Measurements from ENCODE around the gene RGP1. TPM values are rescaled to one million over a fixed set of nuclear protein-coding genes. Genes with fewer than 3 reads are reported as not detected.
A peak's percentile ranks its signal among the peaks of the same experiment; 100 is the strongest.

Gene RGP1
- total and polyA plus RNA-seq, 4 donors: 11.0 to 32.4 (median 21.5) TPM

GRCh38 chr9:35766997-35767396 lies 17.9 kb downstream of the RGP1 start:
- H3K9me3 ChIP-seq (ENCODE audit: control insufficient read depth, low read length): no peaks in the 10 kb centered on the region
- no peak for DNase-seq
- intact Hi-C loops (cut with DNase I): no loop called here
- H3K27me3 ChIP-seq (ENCODE audit: control insufficient read depth in 1 of 2, insufficient read depth in 2 of 2, low read length in 1 of 2): no peaks in the 10 kb centered on the region
- H3K36me3 ChIP-seq (ENCODE audit: control insufficient read depth in 1 of 2, insufficient read depth in 2 of 2, low read length in 1 of 2): no peaks in the 10 kb centered on the region
- H3K4me1 ChIP-seq (ENCODE audit: control insufficient read depth in 1 of 2, insufficient read depth in 2 of 2, low read length in 2 of 2): peaks cover 0 to 1% of the 10 kb centered on the region in 2 donors
- ATAC-seq (ENCODE audit: low FRiP score): no peak
- H3K4me3 ChIP-seq (ENCODE audit: low read length in 2 of 2): no peak overlapping the region
- H3K27ac ChIP-seq (ENCODE audit: low read depth in 1 of 2, low read length in 2 of 2): no peak overlapping the region
- WGBS, 2 donors: 84 to 91% methylated on average over 2 of the region's 2 CpGs

- no peaks in the 10 kb centered on the region for H3K27me3 ChIP-seq (ENCODE audit: control insufficient read depth in 1 of 2, insufficient read depth in 2 of 2, low read length in 1 of 2)
Observed at GRCh38 chr9:35767458-35767857, 18.4 kb downstream of the RGP1 start.

GRCh38 chr9:35769763-35770162 lies 20.7 kb downstream of the RGP1 start:
- no peaks in the 10 kb centered on the region for H3K36me3 ChIP-seq (ENCODE audit: control insufficient read depth in 1 of 2, insufficient read depth in 2 of 2, low read length in 1 of 2)
- intact Hi-C loops (cut with DNase I): no loop called here
- H3K4me3 ChIP-seq (ENCODE audit: low read length in 2 of 2): no peak overlapping the region
- 97 to 98% methylated on average over 1 of the region's 1 CpG for WGBS, 2 donors
- no peaks in the 10 kb centered on the region for H3K9me3 ChIP-seq (ENCODE audit: control insufficient read depth, low read length)
- no peak for ATAC-seq (ENCODE audit: low FRiP score)
- peaks cover 0 to 1% of the 10 kb centered on the region in 2 donors for H3K4me1 ChIP-seq (ENCODE audit: control insufficient read depth in 1 of 2, insufficient read depth in 2 of 2, low read length in 2 of 2)
- H3K27ac ChIP-seq (ENCODE audit: low read depth in 1 of 2, low read length in 2 of 2): no peak overlapping the region
- no peaks in the 10 kb centered on the region for H3K27me3 ChIP-seq (ENCODE audit: control insufficient read depth in 1 of 2, insufficient read depth in 2 of 2, low read length in 1 of 2)
- DNase-seq: no peak

More at GRCh38 chr9:35767458-35767857, 18.4 kb downstream of the RGP1 start:
- no peak overlapping the region for H3K27ac ChIP-seq (ENCODE audit: low read depth in 1 of 2, low read length in 2 of 2)
- WGBS, 2 donors: 90 to 92% methylated on average over 1 of the region's 1 CpG
- no peak for ATAC-seq (ENCODE audit: low FRiP score)
- H3K36me3 ChIP-seq (ENCODE audit: control insufficient read depth in 1 of 2, insufficient read depth in 2 of 2, low read length in 1 of 2): no peaks in the 10 kb centered on the region
- no peak overlapping the region for H3K4me3 ChIP-seq (ENCODE audit: low read length in 2 of 2)
- H3K4me1 ChIP-seq (ENCODE audit: control insufficient read depth in 1 of 2, insufficient read depth in 2 of 2, low read length in 2 of 2): peaks cover 0 to 1% of the 10 kb centered on the region in 2 donors
- H3K9me3 ChIP-seq (ENCODE audit: control insufficient read depth, low read length): no peaks in the 10 kb centered on the region
- intact Hi-C loops (cut with DNase I): no loop called here
- DNase-seq: no peak

GRCh38 chr9:35771075-35771433 lies 22.0 kb downstream of the RGP1 start:
- Histone ChIP-seq H3K27ac (ENCODE audit: low read depth in 1 of 2, low read length in 2 of 2) (peak overlapping the region in 1 of 2 donors; percentile 40), H3K36me3 (ENCODE audit: control insufficient read depth in 1 of 2, insufficient read depth in 2 of 2, low read length in 1 of 2) (no peaks in the 10 kb centered on the region), H3K27me3 (ENCODE audit: control insufficient read depth in 1 of 2, insufficient read depth in 2 of 2, low read length in 1 of 2) (no peaks in the 10 kb centered on the region), H3K4me3 (ENCODE audit: low read length in 2 of 2) (no peak overlapping the region), H3K4me1 (ENCODE audit: control insufficient read depth in 1 of 2, insufficient read depth in 2 of 2, low read length in 2 of 2) (peaks cover 0 to 1% of the 10 kb centered on the region in 2 donors), H3K9me3 (ENCODE audit: control insufficient read depth, low read length) (no peaks in the 10 kb centered on the region)
- no peak for DNase-seq
- WGBS, 2 donors: 2 to 4% methylated on average over 4 of the region's 4 CpGs
- peak; percentile 66 for ATAC-seq (ENCODE audit: low FRiP score)
- intact Hi-C loops (cut with DNase I): no loop called here

DNA sequence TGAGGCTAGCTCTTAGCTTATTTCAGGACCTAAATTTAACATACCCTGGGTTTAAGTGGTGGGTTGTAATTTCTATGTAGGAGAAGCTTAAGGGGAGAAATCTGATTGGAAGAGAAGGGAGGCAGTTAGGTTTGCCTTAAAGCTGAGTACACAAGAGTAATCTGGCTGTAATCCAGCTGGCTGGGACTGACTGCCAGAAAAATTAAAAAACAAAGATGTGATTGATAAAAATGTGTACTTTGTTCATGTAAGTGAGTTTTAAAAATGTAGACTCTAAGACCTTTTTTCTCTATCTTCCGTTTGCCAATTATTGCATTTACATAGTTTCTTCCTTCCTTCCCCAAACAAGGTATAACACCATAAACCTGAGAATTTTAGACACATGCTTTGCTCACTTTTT lies 22.4 kb downstream of the RGP1 start:
- Histone ChIP-seq H3K4me3 (ENCODE audit: low read length in 2 of 2) (no peak overlapping the region), H3K27ac (ENCODE audit: low read depth in 1 of 2, low read length in 2 of 2) (no peak overlapping the region), H3K9me3 (ENCODE audit: control insufficient read depth, low read length) (no peaks in the 10 kb centered on the region), H3K36me3 (ENCODE audit: control insufficient read depth in 1 of 2, insufficient read depth in 2 of 2, low read length in 1 of 2) (no peaks in the 10 kb centered on the region), H3K27me3 (ENCODE audit: control insufficient read depth in 1 of 2, insufficient read depth in 2 of 2, low read length in 1 of 2) (no peaks in the 10 kb centered on the region), H3K4me1 (ENCODE audit: control insufficient read depth in 1 of 2, insufficient read depth in 2 of 2, low read length in 2 of 2) (peaks cover 0 to 1% of the 10 kb centered on the region in 2 donors)
- 4 to 8% methylated on average over 1 of the region's 1 CpG for WGBS, 2 donors
- intact Hi-C loops (cut with DNase I): no loop called here
- no peak for DNase-seq
- peak; percentile 44 for ATAC-seq (ENCODE audit: low FRiP score)

DNA sequence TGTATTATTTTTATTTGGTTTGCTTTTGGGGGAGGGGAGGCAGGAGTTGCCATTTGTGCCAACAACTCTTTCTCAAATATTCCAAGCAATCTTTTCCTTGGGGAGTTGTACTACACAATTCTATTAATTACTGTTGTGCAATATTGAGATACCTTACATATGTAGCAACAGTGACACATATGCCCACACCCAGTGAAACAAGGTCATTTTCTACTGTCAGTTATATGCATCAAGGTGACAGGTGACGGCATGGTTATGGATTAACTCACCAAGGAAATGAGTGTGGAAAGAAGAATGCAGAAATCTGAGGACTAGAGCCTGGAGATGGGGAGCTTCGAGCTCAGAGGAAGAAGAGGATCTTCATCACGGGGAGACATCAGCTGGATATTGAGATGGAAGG lies 22.9 kb downstream of the RGP1 start:
- Histone ChIP-seq H3K9me3 (ENCODE audit: control insufficient read depth, low read length) (no peaks in the 10 kb centered on the region), H3K27ac (ENCODE audit: low read depth in 1 of 2, low read length in 2 of 2) (no peak overlapping the region), H3K4me3 (ENCODE audit: low read length in 2 of 2) (no peak overlapping the region), H3K4me1 (ENCODE audit: control insufficient read depth in 1 of 2, insufficient read depth in 2 of 2, low read length in 2 of 2) (peaks cover 0 to 1% of the 10 kb centered on the region in 2 donors), H3K27me3 (ENCODE audit: control insufficient read depth in 1 of 2, insufficient read depth in 2 of 2, low read length in 1 of 2) (no peaks in the 10 kb centered on the region), H3K36me3 (ENCODE audit: control insufficient read depth in 1 of 2, insufficient read depth in 2 of 2, low read length in 1 of 2) (no peaks in the 10 kb centered on the region)
- no peak for DNase-seq
- no peak for ATAC-seq (ENCODE audit: low FRiP score)
- WGBS, 2 donors: 85 to 87% methylated on average over 3 of the region's 3 CpGs
- intact Hi-C loops (cut with DNase I): no loop called here

GRCh38 chr9:35774907-35775635 lies 26.0 kb downstream of the RGP1 start:
- H3K9me3 ChIP-seq (ENCODE audit: control insufficient read depth, low read length): no peaks in the 10 kb centered on the region
- DNase-seq (peak in 1 of 2 donors; percentile 54), ATAC-seq (ENCODE audit: low FRiP score) (peak; percentile 44)
- 74 to 75% methylated on average over 7 of the region's 7 CpGs for WGBS, 2 donors
- no peaks in the 10 kb centered on the region for H3K36me3 ChIP-seq (ENCODE audit: control insufficient read depth in 1 of 2, insufficient read depth in 2 of 2, low read length in 1 of 2)
- no peaks in the 10 kb centered on the region for H3K27me3 ChIP-seq (ENCODE audit: control insufficient read depth in 1 of 2, insufficient read depth in 2 of 2, low read length in 1 of 2)
- intact Hi-C loops (cut with DNase I): no loop called here
- no peak overlapping the region for H3K27ac ChIP-seq (ENCODE audit: low read depth in 1 of 2, low read length in 2 of 2)
- no peak overlapping the region for H3K4me3 ChIP-seq (ENCODE audit: low read length in 2 of 2)
- peaks cover 0 to 1% of the 10 kb centered on the region in 2 donors for H3K4me1 ChIP-seq (ENCODE audit: control insufficient read depth in 1 of 2, insufficient read depth in 2 of 2, low read length in 2 of 2)

- 81 to 85% methylated on average over 4 of the region's 4 CpGs for WGBS, 2 donors
- Histone ChIP-seq H3K4me3 (ENCODE audit: low read length in 2 of 2) (no peak overlapping the region), H3K4me1 (ENCODE audit: control insufficient read depth in 1 of 2, insufficient read depth in 2 of 2, low read length in 2 of 2) (no peaks in the 10 kb centered on the region), H3K27me3 (ENCODE audit: control insufficient read depth in 1 of 2, insufficient read depth in 2 of 2, low read length in 1 of 2) (no peaks in the 10 kb centered on the region), H3K36me3 (ENCODE audit: control insufficient read depth in 1 of 2, insufficient read depth in 2 of 2, low read length in 1 of 2) (no peaks in the 10 kb centered on the region), H3K9me3 (ENCODE audit: control insufficient read depth, low read length) (no peaks in the 10 kb centered on the region), H3K27ac (ENCODE audit: low read depth in 1 of 2, low read length in 2 of 2) (no peak overlapping the region)
- no peak for ATAC-seq (ENCODE audit: low FRiP score)
- DNase-seq: no peak
- intact Hi-C loops (cut with DNase I): no loop called here
Observed at GRCh38 chr9:35776018-35776417, 26.9 kb downstream of the RGP1 start.

DNA sequence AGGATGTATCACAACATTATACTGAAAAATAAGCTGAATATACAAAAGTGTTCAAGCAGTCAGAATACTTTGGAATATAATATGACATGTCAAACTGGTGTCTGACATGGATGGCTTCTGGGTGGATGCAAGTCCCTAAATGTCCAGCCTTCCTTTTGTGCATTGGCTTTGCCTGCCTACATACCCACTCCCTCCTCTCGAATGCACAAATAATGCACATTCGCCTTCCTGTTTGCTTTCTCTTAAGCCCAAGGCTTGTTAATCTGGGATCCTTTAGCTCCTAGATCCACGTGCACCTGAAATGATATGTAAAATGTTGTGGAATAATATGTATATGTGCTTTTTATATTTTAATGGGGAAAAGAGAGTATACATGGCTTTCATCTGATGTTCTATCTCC lies 29.4 kb downstream of the RGP1 start:
- WGBS, 2 donors: 87 to 94% methylated on average over 3 of the region's 3 CpGs
- Histone ChIP-seq H3K27me3 (ENCODE audit: control insufficient read depth in 1 of 2, insufficient read depth in 2 of 2, low read length in 1 of 2) (no peaks in the 10 kb centered on the region), H3K27ac (ENCODE audit: low read depth in 1 of 2, low read length in 2 of 2) (no peak overlapping the region), H3K9me3 (ENCODE audit: control insufficient read depth, low read length) (no peaks in the 10 kb centered on the region), H3K4me1 (ENCODE audit: control insufficient read depth in 1 of 2, insufficient read depth in 2 of 2, low read length in 2 of 2) (no peaks in the 10 kb centered on the region), H3K4me3 (ENCODE audit: low read length in 2 of 2) (no peak overlapping the region), H3K36me3 (ENCODE audit: control insufficient read depth in 1 of 2, insufficient read depth in 2 of 2, low read length in 1 of 2) (no peaks in the 10 kb centered on the region)
- ATAC-seq (ENCODE audit: low FRiP score): no peak
- intact Hi-C loops (cut with DNase I): no loop called here
- no peak for DNase-seq

Measured in aorta (tissue), 5 donors.